ENCODE measurements around the gene BAAT.

- TF ChIP-seq CTCF (IDR thresholded peaks at IDR 0.05; ENCODE audit: insufficient read depth, low read depth, low read length) (peak; percentile 64), EZH2 (IDR thresholded peaks at IDR 0.05; ENCODE audit: insufficient read depth, low read length) (no peak)
These were observed 72.9 kb downstream of the BAAT start for GRCh38 chr9:101311758-101312420.

Measured in astrocyte (in vitro differentiated cells and primary cell).